GM18511 (cell line): Measurements from ENCODE around the gene HOXD8.

Experiments
- ATAC-seq: cut with Tn5 transposase; IDR thresholded peaks from one replicate; pipeline ENCODE4 v1.9.1; 2021; ENCODE audit warnings: mild to moderate bottlenecking, moderate library complexity; ENCODE audit not compliant: unreplicated experiment

Gene HOXD8

GRCh38 chr2:176128982-176129796, at the start of gene HOXD8:
Gene HOXD8, plus strand, starts transcription at chr2:176129705. Its CDS starts 662 bp downstream, at chr2:176130367.
- ATAC-seq, result no peak

- ATAC-seq, result no peak
Observed at GRCh38 chr2:176079831-176080539, 49.5 kb upstream of the HOXD8 start.

GRCh38 chr2:176080540-176081375, 48.7 kb upstream of the HOXD8 start:
- ATAC-seq, result no peak

- no peak for ATAC-seq
Observed at GRCh38 chr2:176081376-176081836, 48.1 kb upstream of the HOXD8 start.

GRCh38 chr2:176081837-176082524, 47.5 kb upstream of the HOXD8 start:
- ATAC-seq, result no peak

- no peak for ATAC-seq
Observed at GRCh38 chr2:176082525-176082823, 47.0 kb upstream of the HOXD8 start.

GRCh38 chr2:176082824-176083751, 46.4 kb upstream of the HOXD8 start:
- ATAC-seq, result no peak

- ATAC-seq, result no peak
Observed at GRCh38 chr2:176083796-176084261, 45.7 kb upstream of the HOXD8 start, which contains the start of gene EVX2. Gene EVX2, minus strand, starts transcription at chr2:176083962. Its CDS starts 186 bp downstream, at chr2:176083776.

- no peak for ATAC-seq
Observed at GRCh38 chr2:176084611-176085119, 44.8 kb upstream of the HOXD8 start.

GRCh38 chr2:176085120-176085788, 44.3 kb upstream of the HOXD8 start:
- ATAC-seq, result no peak

GRCh38 chr2:176085861-176086771, 43.4 kb upstream of the HOXD8 start:
- no peak for ATAC-seq

- ATAC-seq, result no peak
Observed at GRCh38 chr2:176087330-176088047, 42.0 kb upstream of the HOXD8 start.

- no peak for ATAC-seq
Observed at GRCh38 chr2:176088048-176088936, 41.2 kb upstream of the HOXD8 start.

- ATAC-seq, result no peak
Observed at GRCh38 chr2:176088937-176089842, 40.3 kb upstream of the HOXD8 start.

GRCh38 chr2:176089843-176090395, 39.6 kb upstream of the HOXD8 start:
- ATAC-seq, result no peak
